RWPE2 (cell line): ENCODE data around the gene PKM.

Source experiments
- ATAC-seq: fragments of 200-7000 bp; cut with Tn5 transposase; 3 replicates; pipeline ENCODE4 v1.9.1; 2021; ENCODE audit warnings: low read depth
- DNase-seq: peaks from one replicate; pipeline ENCODE4 v3.0.0-alpha.2; 2020; ENCODE audit warnings: low spot score
- H3K27ac ChIP-seq: fragments of 450-650 bp; 2 replicates; pipeline ENCODE4 v1.5.1; 2017; ENCODE audit warnings: mild to moderate bottlenecking; ENCODE audit not compliant: poor library complexity, severe bottlenecking
- H3K27me3 ChIP-seq: fragments of 250-450 bp; sonication (Bioruptor Pico); 2 replicates; pipeline ENCODE4 v1.5.1; 2021; ENCODE audit warnings: mild to moderate bottlenecking, moderate library complexity; ENCODE audit not compliant: insufficient read depth, poor library complexity, severe bottlenecking
- H3K36me3 ChIP-seq: fragments of 250-450 bp; sonication (Bioruptor Pico); 2 replicates; pipeline ENCODE4 v1.5.1; 2020; ENCODE audit warnings: low read depth, mild to moderate bottlenecking, moderate library complexity
- H3K4me1 ChIP-seq: fragments of 250-450 bp; sonication (Bioruptor Pico); 2 replicates; pipeline ENCODE4 v1.5.1; 2021; ENCODE audit warnings: mild to moderate bottlenecking, moderate library complexity; ENCODE audit not compliant: insufficient read depth, poor library complexity, severe bottlenecking
- H3K4me3 ChIP-seq: fragments of 250-450 bp; sonication (Bioruptor Pico); 2 replicates; pipeline ENCODE4 v1.5.1; 2021; ENCODE audit warnings: mild to moderate bottlenecking, moderate library complexity; ENCODE audit not compliant: severe bottlenecking
- H3K9me3 ChIP-seq: fragments of 250-450 bp; sonication (Bioruptor Pico); 2 replicates; pipeline ENCODE4 v1.5.1; 2021; ENCODE audit warnings: mild to moderate bottlenecking, moderate library complexity; ENCODE audit not compliant: severe bottlenecking
- TF ChIP-seq, protein P1 (sequence below): fragments of 450-650 bp; IDR thresholded peaks from one replicate; pipeline ENCODE4 v1.5.1; 2017; ENCODE audit warnings: mild to moderate bottlenecking, moderate library complexity; ENCODE audit not compliant: poor library complexity, severe bottlenecking

The PKM gene

DNA sequence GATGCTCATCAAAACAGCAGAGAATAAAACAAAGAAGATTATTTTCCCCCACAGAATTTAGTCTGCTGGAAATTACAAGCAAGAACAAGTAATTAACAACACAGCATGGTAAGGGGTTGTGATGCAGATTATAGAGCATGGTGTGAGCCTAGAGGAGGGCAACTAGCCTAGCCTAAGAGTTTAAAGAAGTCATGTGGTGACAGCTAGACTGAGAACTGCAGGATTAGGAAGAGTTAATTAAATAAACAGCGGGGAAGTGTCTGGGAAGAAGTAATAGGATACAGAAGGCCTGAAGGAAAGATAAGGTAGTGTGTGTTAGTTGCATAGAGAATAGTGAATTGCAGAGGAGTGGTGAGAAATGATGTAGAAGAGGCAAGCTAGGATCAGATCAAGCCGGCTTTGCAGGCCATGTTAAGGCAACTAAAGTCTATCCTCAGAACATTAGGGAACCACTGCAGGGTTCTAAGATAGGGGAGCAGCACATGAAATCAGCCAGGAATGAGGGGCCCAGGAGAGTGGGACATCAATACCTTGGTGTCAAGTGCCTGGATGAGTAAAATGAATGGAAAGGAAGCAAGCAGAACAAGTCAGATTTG lies 11.9 kb upstream of the PKM start:
- H3K27me3 ChIP-seq, result no peaks in the 10 kb centered on the region
- no peak for ATAC-seq
- H3K36me3 ChIP-seq, result peaks cover 67% of the 10 kb centered on the region
- no peak overlapping the region for H3K4me3 ChIP-seq
- no peaks in the 10 kb centered on the region for H3K9me3 ChIP-seq
- H3K4me1 ChIP-seq, result peaks cover 6% of the 10 kb centered on the region
- TF ChIP-seq, protein P1, sequence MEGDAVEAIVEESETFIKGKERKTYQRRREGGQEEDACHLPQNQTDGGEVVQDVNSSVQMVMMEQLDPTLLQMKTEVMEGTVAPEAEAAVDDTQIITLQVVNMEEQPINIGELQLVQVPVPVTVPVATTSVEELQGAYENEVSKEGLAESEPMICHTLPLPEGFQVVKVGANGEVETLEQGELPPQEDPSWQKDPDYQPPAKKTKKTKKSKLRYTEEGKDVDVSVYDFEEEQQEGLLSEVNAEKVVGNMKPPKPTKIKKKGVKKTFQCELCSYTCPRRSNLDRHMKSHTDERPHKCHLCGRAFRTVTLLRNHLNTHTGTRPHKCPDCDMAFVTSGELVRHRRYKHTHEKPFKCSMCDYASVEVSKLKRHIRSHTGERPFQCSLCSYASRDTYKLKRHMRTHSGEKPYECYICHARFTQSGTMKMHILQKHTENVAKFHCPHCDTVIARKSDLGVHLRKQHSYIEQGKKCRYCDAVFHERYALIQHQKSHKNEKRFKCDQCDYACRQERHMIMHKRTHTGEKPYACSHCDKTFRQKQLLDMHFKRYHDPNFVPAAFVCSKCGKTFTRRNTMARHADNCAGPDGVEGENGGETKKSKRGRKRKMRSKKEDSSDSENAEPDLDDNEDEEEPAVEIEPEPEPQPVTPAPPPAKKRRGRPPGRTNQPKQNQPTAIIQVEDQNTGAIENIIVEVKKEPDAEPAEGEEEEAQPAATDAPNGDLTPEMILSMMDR, result no peak
- H3K27ac ChIP-seq, result no peak overlapping the region
- no peak for DNase-seq

DNA sequence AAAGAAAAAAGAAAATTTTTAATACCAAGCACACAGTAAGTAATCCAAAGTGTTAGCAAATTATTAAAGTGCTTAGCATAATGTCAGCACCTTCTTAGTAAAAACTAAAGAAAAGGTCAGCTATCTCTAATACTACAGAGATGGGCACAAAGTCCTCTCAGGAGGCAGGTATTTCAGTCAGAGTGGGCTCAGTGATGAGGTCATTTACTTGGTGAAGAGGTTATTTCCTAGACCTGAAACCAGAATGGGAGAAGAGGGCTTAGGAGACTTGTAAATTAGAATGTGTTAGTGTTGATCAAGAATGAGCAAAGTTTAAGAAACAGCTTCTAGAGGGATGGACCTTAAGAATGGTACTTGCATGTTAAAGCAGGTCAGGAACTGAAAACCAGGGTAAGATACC lies 8.7 kb upstream of the PKM start:
- H3K9me3 ChIP-seq, result no peaks in the 10 kb centered on the region
- ATAC-seq (no peak), DNase-seq (no peak)
- H3K27ac ChIP-seq, result peak overlapping the region; percentile 91
- no peaks in the 10 kb centered on the region for H3K27me3 ChIP-seq
- H3K36me3 ChIP-seq, result peaks cover 40% of the 10 kb centered on the region
- TF ChIP-seq, protein P1, result no peak
- no peak overlapping the region for H3K4me3 ChIP-seq
- peaks cover 20% of the 10 kb centered on the region for H3K4me1 ChIP-seq

DNA sequence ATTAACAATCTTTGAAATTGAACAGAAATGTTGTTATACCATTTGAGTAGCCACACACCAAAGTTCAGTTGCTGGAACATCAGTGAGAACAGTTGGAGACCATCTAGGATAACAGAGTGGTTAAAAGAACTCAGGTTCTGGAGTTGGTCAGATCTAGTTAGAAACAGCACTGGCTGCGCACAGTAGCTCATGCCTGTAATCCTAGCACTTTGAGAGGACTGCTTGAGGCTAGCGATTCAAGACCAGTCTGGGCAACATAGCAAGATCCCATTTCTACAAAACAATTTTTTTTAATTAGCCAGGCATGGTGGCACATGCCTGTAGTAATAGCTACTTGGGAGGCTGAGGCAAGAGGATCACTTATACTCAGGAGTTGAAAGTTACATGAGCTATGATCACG lies 7.6 kb upstream of the PKM start:
- H3K27me3 ChIP-seq, result no peaks in the 10 kb centered on the region
- H3K4me3 ChIP-seq, result no peak overlapping the region
- TF ChIP-seq, protein P1, result no peak
- ATAC-seq (no peak), DNase-seq (no peak)
- peak overlapping the region; percentile 91 for H3K27ac ChIP-seq
- no peaks in the 10 kb centered on the region for H3K9me3 ChIP-seq
- peaks cover 20% of the 10 kb centered on the region for H3K4me1 ChIP-seq
- H3K36me3 ChIP-seq, result peaks cover 34% of the 10 kb centered on the region

DNA sequence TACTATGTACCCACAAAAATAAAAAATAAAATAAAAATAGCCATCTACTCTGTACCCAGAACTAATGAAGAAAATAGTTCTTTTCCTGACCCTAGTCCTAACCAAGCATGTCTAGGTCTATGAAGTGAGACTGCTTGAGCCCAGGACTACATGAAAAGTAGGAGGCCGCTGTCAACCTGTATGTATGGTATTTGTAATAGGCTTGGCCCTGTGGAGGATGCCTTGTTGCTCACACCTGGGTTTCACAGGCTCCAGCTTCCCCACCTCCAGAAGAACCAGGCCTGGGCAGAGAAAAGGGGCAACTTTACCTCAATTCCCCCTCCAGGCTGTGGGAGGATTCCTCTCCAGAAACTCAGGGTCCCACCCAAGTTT lies 6.8 kb upstream of the PKM start:
- no peaks in the 10 kb centered on the region for H3K9me3 ChIP-seq
- no peak for DNase-seq
- peak overlapping the region; percentile 91 for H3K27ac ChIP-seq
- H3K36me3 ChIP-seq, result peaks cover 29% of the 10 kb centered on the region
- no peak overlapping the region for H3K4me3 ChIP-seq
- H3K4me1 ChIP-seq, result peaks cover 22% of the 10 kb centered on the region
- H3K27me3 ChIP-seq, result no peaks in the 10 kb centered on the region
- ATAC-seq, result peak; percentile 47
- TF ChIP-seq, protein P1, result no peak

DNA sequence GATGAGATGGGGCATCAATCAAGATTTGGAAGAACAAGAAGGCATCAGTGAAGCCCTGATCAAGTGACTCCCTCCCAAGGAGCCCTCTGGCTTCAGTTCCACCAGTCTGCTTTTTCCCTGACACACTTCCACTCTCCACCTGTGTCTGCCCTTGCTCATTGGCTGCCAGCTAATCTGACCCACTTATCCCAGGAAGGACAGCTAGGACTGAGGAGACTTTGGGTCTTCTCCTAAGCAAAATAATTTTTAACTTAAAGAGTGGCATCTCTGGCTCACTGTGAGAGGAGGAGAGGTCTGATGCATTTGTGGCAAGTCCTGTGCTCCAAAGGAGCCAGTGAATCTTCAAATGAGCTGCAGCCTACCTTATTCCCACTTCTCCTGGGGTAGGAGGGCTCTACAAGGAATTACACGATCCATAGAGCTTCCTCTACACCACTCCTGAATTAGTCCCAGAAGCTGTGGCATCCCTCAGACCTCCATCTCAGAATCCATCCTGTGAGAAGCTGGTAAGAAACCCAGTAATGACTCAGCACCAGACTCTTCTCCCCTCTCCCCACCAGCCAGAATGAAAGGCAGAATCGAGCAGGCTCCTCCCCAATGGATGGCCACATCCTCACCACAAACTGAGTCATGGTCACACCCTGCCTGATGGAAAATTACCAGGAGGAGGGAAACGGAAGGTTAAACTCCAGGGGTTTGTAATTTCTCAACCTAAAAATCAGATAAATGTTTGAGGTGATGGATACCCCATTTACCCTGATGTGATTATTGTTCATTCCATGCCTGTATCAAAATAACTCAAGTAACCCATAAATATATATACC lies 6.3 kb upstream of the PKM start:
- Histone ChIP-seq H3K36me3 (peaks cover 23% of the 10 kb centered on the region), H3K4me1 (peaks cover 28% of the 10 kb centered on the region), H3K27me3 (no peaks in the 10 kb centered on the region), H3K27ac (peak overlapping the region; percentile 91), H3K4me3 (peak overlapping the region; percentile 18), H3K9me3 (no peaks in the 10 kb centered on the region)
- ATAC-seq (peak; percentile 96), DNase-seq (peak; percentile 97)
- TF ChIP-seq, protein P1, result no peak
